Pancreas (tissue), 10 donors: ENCODE data around the gene ORAI3. TPM values are rescaled to one million over a fixed set of nuclear protein-coding genes. Genes with fewer than 3 reads are reported as not detected.
A peak's percentile ranks its signal among the peaks of the same experiment; 100 is the strongest.

Experiments
- ATAC-seq, 4 donors: fragments of 200-7000 bp; cut with Tn5 transposase; one replicate each; pipeline versions ENCODE4 v1.8.0 to v1.9.1; 2020; ENCODE audit warnings: mild to moderate bottlenecking in 4 of 4, moderate library complexity in 4 of 4
- DNase-seq, 6 donors: peaks; one replicate each; pipeline ENCODE4 v3.0.0-alpha.2; 2020
- FAIRE-seq: peaks from 2 replicates; lab custom pipeline; 2012; peaks lifted over from hg19 to GRCh38; lab: Jason Lieb, UNC
- H3K27ac ChIP-seq, 4 donors: fragments of 200-600 bp; sonication (generic); 1 replicate in 3 of 4; 2 replicates in 1 of 4; pipeline versions ENCODE4 v1.5.0 to v1.8.0; 2020
- H3K27me3 ChIP-seq, 4 donors: fragments of 200-600 bp; one replicate each; pipeline ENCODE4 v1.8.0; 2021
- H3K36me3 ChIP-seq, 3 donors: fragments of 200-600 bp; sonication (generic) in 1 of 3; one replicate each; pipeline versions ENCODE4 v1.5.0 to v1.8.0; 2020 to 2021
- H3K4me1 ChIP-seq, 3 donors: fragments of 200-600 bp; one replicate each; pipeline ENCODE4 v1.8.0; 2021
- H3K4me3 ChIP-seq, 4 donors: fragments of 200-600 bp; sonication (generic) in 2 of 4; one replicate each; pipeline versions ENCODE4 v1.5.0 to v1.8.0; 2020 to 2021
- H3K9me3 ChIP-seq, 4 donors: fragments of 200-600 bp; one replicate each; pipeline ENCODE4 v1.8.0; 2021
- WGBS, 2 donors: extraction: QIAGEN DNeasy Blood & Tissue Kit; methylation state at CpG; one replicate each; pipeline ENCODE4 v1.1.7; 2013; 5-methylcytosine and 5-hydroxymethylcytosine counted together
- intact Hi-C, 3 donors: fragments of 100-400 bp; cut with DNase I; formaldehyde crosslinking; loops; one replicate each; pipeline versions ENCODE4 v1.11.1 to v1.14.2; 2022
- polyA plus RNA-seq, 2 donors: library from polyadenylated mRNA; stranded (reverse); fragments of 200-250 nt; gene quantifications; one replicate each; pipeline ENCODE4 v1.2.3, GENCODE V29; 2013
- total RNA-seq, 6 donors: library from RNA; stranded (reverse); fragmentation: NEBNext Ultra II Directional in 4 of 6; extraction: Animal tissue kit (Norgen Biotek cat#: 25700) in 4 of 6; gene quantifications; one replicate each; pipeline versions ENCODE4 v1.2.1 to v1.2.4, GENCODE V29; 2021 to 2023
- TF ChIP-seq, protein P1 (sequence below), 4 donors: fragments of 200-600 bp; sonication (generic) in 3 of 4; IDR thresholded peaks; one replicate each; pipeline versions ENCODE4 v1.5.0 to v1.8.0; 2021; ENCODE audit warnings: antibody characterized with exemption in 4 of 4
- donor health status: healthy with polysubstance abuse.
- donor health status: DM: no; HTN: no; CAD: no; lungs with moderate emphysema.
- donor health status: DM: no; HTN: no; CAD: no.
- donor health status: control.
- donor health status: control.
- donor health status: Bipolar disorder and iron deficiency.
- donor health status: DM: yes; HTN: yes; CAD: no.
- donor health status: DM: no; HTN: no; CAD: no.
- donor health status: DM: no; HTN: no; CAD: no.
- donor health status: DM: yes; HTN: yes; CAD: no.

ORAI3 gene
- total and polyA plus RNA-seq, 8 donors = 8.6 to 12.5 (median 10.4) TPM

DNA sequence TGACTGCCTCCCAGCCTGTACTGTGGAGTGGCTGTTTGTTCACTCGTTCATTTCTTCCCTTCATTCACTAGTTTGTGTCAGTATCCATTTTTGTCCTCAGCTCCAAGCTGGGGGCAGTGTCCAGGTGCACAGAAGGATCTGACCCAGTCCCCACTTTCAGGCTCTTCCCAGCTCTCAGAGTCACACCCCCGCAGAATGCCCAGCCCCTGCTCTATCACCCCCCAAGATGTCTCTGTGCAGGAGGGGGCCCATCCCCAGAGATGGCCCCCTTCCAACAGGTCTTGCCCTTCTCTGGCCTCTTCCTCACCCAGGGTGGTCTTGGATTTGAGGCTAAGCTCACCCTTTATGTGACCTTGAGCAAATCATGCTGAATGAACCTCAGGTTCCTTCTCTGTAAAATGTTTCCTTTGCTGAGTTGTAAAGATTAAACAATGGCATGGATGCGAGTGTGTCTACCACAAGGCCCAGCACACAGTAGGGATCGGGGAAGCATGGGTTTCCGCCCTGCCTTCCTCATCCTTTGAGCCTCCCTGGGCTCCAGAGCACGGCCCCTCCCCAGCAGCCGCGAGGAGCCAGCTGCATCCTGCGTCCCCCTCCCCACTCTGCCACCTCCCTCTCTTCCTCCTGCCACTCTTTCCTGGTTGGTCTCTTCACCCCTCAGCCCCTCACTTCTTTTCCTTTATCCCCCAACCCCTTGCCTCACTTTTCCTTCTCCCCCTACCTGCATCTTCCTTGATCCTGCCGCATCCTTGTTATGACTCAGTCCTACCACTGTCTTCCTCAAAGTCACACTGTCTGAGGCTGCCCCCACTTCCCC lies 22.7 kb upstream of the ORAI3 start:
- Histone ChIP-seq H3K4me3 (no peak overlapping the region), H3K36me3 (no peaks in the 10 kb centered on the region), H3K27me3 (no peaks in the 10 kb centered on the region), H3K27ac (no peak overlapping the region), H3K9me3 (no peaks in the 10 kb centered on the region), H3K4me1 (no peaks in the 10 kb centered on the region)
- peak in 2 of 6 donors; percentile 24 to 37 for DNase-seq
- no peak for FAIRE-seq
- TF ChIP-seq, protein P1, sequence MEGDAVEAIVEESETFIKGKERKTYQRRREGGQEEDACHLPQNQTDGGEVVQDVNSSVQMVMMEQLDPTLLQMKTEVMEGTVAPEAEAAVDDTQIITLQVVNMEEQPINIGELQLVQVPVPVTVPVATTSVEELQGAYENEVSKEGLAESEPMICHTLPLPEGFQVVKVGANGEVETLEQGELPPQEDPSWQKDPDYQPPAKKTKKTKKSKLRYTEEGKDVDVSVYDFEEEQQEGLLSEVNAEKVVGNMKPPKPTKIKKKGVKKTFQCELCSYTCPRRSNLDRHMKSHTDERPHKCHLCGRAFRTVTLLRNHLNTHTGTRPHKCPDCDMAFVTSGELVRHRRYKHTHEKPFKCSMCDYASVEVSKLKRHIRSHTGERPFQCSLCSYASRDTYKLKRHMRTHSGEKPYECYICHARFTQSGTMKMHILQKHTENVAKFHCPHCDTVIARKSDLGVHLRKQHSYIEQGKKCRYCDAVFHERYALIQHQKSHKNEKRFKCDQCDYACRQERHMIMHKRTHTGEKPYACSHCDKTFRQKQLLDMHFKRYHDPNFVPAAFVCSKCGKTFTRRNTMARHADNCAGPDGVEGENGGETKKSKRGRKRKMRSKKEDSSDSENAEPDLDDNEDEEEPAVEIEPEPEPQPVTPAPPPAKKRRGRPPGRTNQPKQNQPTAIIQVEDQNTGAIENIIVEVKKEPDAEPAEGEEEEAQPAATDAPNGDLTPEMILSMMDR (IDR thresholded peaks at IDR 0.05) = no peak
- WGBS, 2 donors = 70 to 75% methylated on average over 10 of the region's 10 CpGs
- intact Hi-C loops = no loop called here
- ATAC-seq = no peak

DNA sequence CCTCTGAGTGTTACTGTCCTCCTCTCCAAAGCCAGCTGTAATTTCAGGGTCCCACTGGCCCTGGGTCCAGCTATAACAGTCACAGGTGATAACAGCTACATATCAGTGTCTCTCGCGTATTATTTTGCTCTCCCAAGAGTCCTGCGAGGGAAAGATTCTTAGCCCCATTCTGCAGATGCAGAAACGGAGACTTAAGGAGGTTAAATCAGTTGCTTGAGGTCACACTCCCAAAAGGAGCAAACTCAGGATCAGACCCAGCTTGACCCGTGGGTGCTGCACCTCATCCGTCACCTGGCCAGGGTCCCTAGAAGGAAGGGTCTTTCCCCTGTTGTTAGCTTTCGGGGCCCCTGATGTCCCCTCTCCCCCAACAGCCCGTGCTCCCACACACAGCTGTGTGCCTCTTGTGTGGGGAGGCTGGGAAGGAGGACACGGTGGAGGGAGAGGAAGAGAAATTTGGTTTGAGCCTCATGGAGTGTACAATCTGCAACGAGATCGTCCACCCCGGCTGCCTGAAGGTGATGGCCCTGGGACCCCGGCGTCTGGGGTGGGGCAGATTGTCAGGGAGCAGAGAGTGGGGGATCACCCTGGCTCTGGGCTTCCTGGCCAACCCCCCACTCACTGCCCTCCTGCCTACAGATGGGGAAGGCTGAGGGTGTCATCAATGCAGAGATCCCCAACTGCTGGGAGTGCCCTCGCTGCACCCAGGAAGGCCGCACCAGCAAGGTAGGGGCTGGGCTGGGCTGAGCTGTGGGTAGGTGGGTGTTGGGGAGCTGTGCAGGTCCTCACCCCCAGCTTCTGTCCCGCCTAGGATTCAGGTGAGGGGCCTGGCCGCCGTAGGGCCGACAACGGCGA lies 21.7 kb upstream of the ORAI3 start:
- Histone ChIP-seq H3K36me3 (no peaks in the 10 kb centered on the region), H3K4me3 (no peak overlapping the region), H3K9me3 (no peaks in the 10 kb centered on the region), H3K27ac (no peak overlapping the region), H3K27me3 (no peaks in the 10 kb centered on the region), H3K4me1 (no peaks in the 10 kb centered on the region)
- TF ChIP-seq, protein P1 (IDR thresholded peaks at IDR 0.05) = no peak
- no peak for ATAC-seq
- FAIRE-seq = no peak
- 87 to 91% methylated on average over 21 to 22 of the region's 22 CpGs for WGBS, 2 donors
- intact Hi-C loops = no loop called here
- peak in 1 of 6 donors; percentile 27 for DNase-seq

- WGBS, 2 donors = 64 to 68% methylated on average over 12 to 15 of the region's 15 CpGs
- no peak overlapping the region for H3K4me3 ChIP-seq
- ATAC-seq (peak in 2 of 4 donors; percentile 9 to 32), DNase-seq (peak in 5 of 6 donors; percentile 49 to 74 (median 61)), FAIRE-seq (no peak)
- H3K9me3 ChIP-seq = no peaks in the 10 kb centered on the region
- H3K27me3 ChIP-seq = no peaks in the 10 kb centered on the region
- no peak overlapping the region for H3K27ac ChIP-seq
- H3K36me3 ChIP-seq = no peaks in the 10 kb centered on the region
- intact Hi-C loops = no loop called here
- H3K4me1 ChIP-seq = no peaks in the 10 kb centered on the region
- TF ChIP-seq, protein P1 (IDR thresholded peaks at IDR 0.05) = no peak
These were observed 21.0 kb upstream of the ORAI3 start for GRCh38 chr16:30927789-30928378.

DNA sequence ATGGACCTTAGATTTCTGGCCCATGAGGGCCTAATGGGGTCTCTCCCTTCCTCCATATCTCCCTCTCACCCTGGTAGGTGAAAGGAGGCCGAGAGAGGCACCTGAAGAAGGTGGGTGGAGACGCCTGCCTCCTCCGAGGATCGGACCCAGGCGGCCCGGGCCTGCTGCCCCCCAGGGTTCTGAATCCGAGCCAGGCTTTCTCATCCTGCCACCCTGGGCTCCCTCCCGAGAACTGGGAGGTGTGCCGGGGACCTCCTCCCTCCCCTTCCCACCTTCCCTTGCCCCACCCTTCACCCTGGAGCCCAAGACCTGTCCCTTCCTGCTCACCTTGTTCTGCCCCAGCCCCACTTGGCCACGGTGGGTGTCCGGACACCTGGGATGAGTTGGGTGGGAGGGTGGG lies 20.5 kb upstream of the ORAI3 start:
- intact Hi-C loops = no loop called here
- H3K27me3 ChIP-seq = no peaks in the 10 kb centered on the region
- TF ChIP-seq, protein P1 (IDR thresholded peaks at IDR 0.05) = no peak
- H3K4me3 ChIP-seq = no peak overlapping the region
- ATAC-seq = no peak
- WGBS, 2 donors = 92 to 98% methylated on average over 6 to 11 of the region's 11 CpGs
- FAIRE-seq = no peak
- H3K27ac ChIP-seq = no peak overlapping the region
- H3K4me1 ChIP-seq = no peaks in the 10 kb centered on the region
- peak in 3 of 6 donors; percentile 44 to 66 (median 50) for DNase-seq
- H3K9me3 ChIP-seq = no peaks in the 10 kb centered on the region
- H3K36me3 ChIP-seq = no peaks in the 10 kb centered on the region
